Neural progenitor cell (in vitro differentiated cells): ENCODE measurements around the gene C1GALT1. TPM values are rescaled to one million over a fixed set of nuclear protein-coding genes. Genes with fewer than 3 reads are reported as not detected.
"Not testable (repeated sequence)": the region's sequence is repeated elsewhere in the genome, so short reads cannot be mapped to it uniquely, and the experiment has no call there.

Experiments used
- DNase-seq: peaks from one replicate; pipeline ENCODE4 v3.0.0-alpha.2; 2016; ENCODE audit warnings: low spot score
- H2AFZ ChIP-seq: fragments of 200-600 bp; sonication (generic); replicated peaks from 2 replicates; pipeline ENCODE4 v1.6.1; 2016; ENCODE audit warnings: antibody characterized with exemption
- H3F3A ChIP-seq: fragments of 200-600 bp; sonication (generic); 2 replicates; pipeline ENCODE4 v1.6.1; 2016; ENCODE audit warnings: antibody characterized with exemption, low read depth
- H3K27ac ChIP-seq: fragments of 200-600 bp; sonication (generic); 2 replicates; pipeline ENCODE4 v1.5.1; 2016; ENCODE audit warnings: mild to moderate bottlenecking
- H3K27me3 ChIP-seq: fragments of 200-600 bp; sonication (generic); 2 replicates; pipeline ENCODE4 v1.6.1; 2016; ENCODE audit warnings: mild to moderate bottlenecking, moderate library complexity
- H3K36me3 ChIP-seq: fragments of 200-600 bp; sonication (generic); 2 replicates; pipeline ENCODE4 v1.5.1; 2016
- H3K4me1 ChIP-seq: fragments of 200-600 bp; sonication (generic); 2 replicates; pipeline ENCODE4 v1.6.1; 2016; ENCODE audit warnings: mixed run types
- H3K4me2 ChIP-seq: fragments of 200-600 bp; sonication (generic); 2 replicates; pipeline ENCODE4 v1.6.1; 2016
- H3K4me3 ChIP-seq: fragments of 200-600 bp; sonication (generic); 2 replicates; pipeline ENCODE4 v1.5.1; 2016
- H3K79me2 ChIP-seq: fragments of 200-600 bp; sonication (generic); 2 replicates; pipeline ENCODE4 v1.6.1; 2016; ENCODE audit warnings: low read depth
- H3K9ac ChIP-seq: fragments of 200-600 bp; sonication (generic); 2 replicates; pipeline ENCODE4 v1.6.1; 2016
- H3K9me3 ChIP-seq: fragments of 200-600 bp; sonication (generic); 2 replicates; pipeline ENCODE4 v1.5.1; 2016; ENCODE audit warnings: low read depth
- H4K20me1 ChIP-seq: fragments of 200-600 bp; sonication (generic); 2 replicates; pipeline ENCODE4 v1.6.1; 2016; ENCODE audit warnings: low read depth
- H3K27ac Mint-ChIP-seq: 3 replicates; pipeline ENCODE4 v1.8.0; 2021; ENCODE audit warnings: mixed read lengths
- H3K27me3 Mint-ChIP-seq: 2 replicates; pipeline ENCODE4 v1.8.0; 2022; ENCODE audit warnings: low read depth, mild to moderate bottlenecking, inconsistent platforms, moderate library complexity, mixed read lengths; ENCODE audit not compliant: insufficient read depth
- H3K36me3 Mint-ChIP-seq: 3 replicates; pipeline ENCODE4 v1.8.0; 2021; ENCODE audit warnings: mixed read lengths
- H3K4me1 Mint-ChIP-seq: 3 replicates; pipeline ENCODE4 v1.8.0; 2021; ENCODE audit warnings: mixed read lengths
- H3K4me3 Mint-ChIP-seq: 3 replicates; pipeline ENCODE4 v1.8.0; 2021; ENCODE audit warnings: mild to moderate bottlenecking, moderate library complexity, mixed read lengths
- H3K9me3 Mint-ChIP-seq: 3 replicates; pipeline ENCODE4 v1.8.0; 2020; ENCODE audit warnings: mixed read lengths
- CTCF ChIP-seq: fragments of 200-600 bp; sonication (generic); IDR thresholded peaks from 2 replicates; pipeline ENCODE4 v1.5.1; 2017; ENCODE audit warnings: antibody characterized with exemption, mild to moderate bottlenecking
- EZH2 ChIP-seq: fragments of 200-600 bp; sonication (generic); IDR thresholded peaks from 2 replicates; pipeline ENCODE4 v1.6.1; 2017; ENCODE audit warnings: antibody characterized with exemption, mild to moderate bottlenecking, moderate library complexity
- EZH2phosphoT487 ChIP-seq: fragments of 200-600 bp; sonication (generic); IDR thresholded peaks from 2 replicates; pipeline ENCODE4 v1.6.1; 2017; ENCODE audit warnings: antibody characterized with exemption
- total RNA-seq: library from RNA; depleted of rRNA; stranded (reverse); fragments of >200 nt; gene quantifications from 2 replicates; pipeline ENCODE4 v1.2.3, GENCODE V29; 2015; ENCODE audit warnings: low replicate concordance

The C1GALT1 gene
- total RNA-seq, 1 donor from 2014 or later, result 59.2 TPM

- TF ChIP-seq CTCF, result no peak
- TF ChIP-seq EZH2, result no peak
- TF ChIP-seq EZH2phosphoT487, result no peak
Observed at GRCh38 chr7:7151865-7152264, 30.5 kb upstream of the C1GALT1 start.

GRCh38 chr7:7152315-7152714 lies 30.0 kb upstream of the C1GALT1 start:
- Histone ChIP-seq H3K27ac (no peak overlapping the region), H4K20me1 (no peaks in the 10 kb centered on the region), H3K27me3 (no peaks in the 10 kb centered on the region), H2AFZ (no peak overlapping the region), H3K4me1 (peaks cover 5% of the 10 kb centered on the region), H3K4me2 (no peak overlapping the region), H3K4me3 (no peak overlapping the region), H3K79me2 (no peaks in the 10 kb centered on the region), H3F3A (no peaks in the 10 kb centered on the region), H3K9ac (no peak overlapping the region), H3K9me3 (no peaks in the 10 kb centered on the region), H3K36me3 (no peaks in the 10 kb centered on the region)
- TF ChIP-seq EZH2phosphoT487 (no peak), EZH2 (no peak), CTCF (no peak)
- peaks cover 18% of the 10 kb centered on the region for H3K9me3 Mint-ChIP-seq
- no peak for DNase-seq
- H3K27me3 Mint-ChIP-seq, result peaks cover 6% of the 10 kb centered on the region
- no peak overlapping the region for H3K4me3 Mint-ChIP-seq
- no peak overlapping the region for H3K27ac Mint-ChIP-seq
- H3K4me1 Mint-ChIP-seq, result no peaks in the 10 kb centered on the region
- no peaks in the 10 kb centered on the region for H3K36me3 Mint-ChIP-seq

More at GRCh38 chr7:7151865-7152264, 30.5 kb upstream of the C1GALT1 start:
- H3K9me3 ChIP-seq, result no peaks in the 10 kb centered on the region
- DNase-seq, result no peak
- H3K4me3 ChIP-seq, result no peak overlapping the region
- H3K4me1 ChIP-seq, result peaks cover 5% of the 10 kb centered on the region
- H4K20me1 ChIP-seq, result no peaks in the 10 kb centered on the region
- H3F3A ChIP-seq, result no peaks in the 10 kb centered on the region
- no peaks in the 10 kb centered on the region for H3K27me3 ChIP-seq
- H3K27ac ChIP-seq, result no peak overlapping the region
- H2AFZ ChIP-seq, result no peak overlapping the region
- Mint-ChIP-seq H3K27me3 (peaks cover 6% of the 10 kb centered on the region), H3K9me3 (peaks cover 18% of the 10 kb centered on the region), H3K4me3 (no peak overlapping the region), H3K27ac (no peak overlapping the region), H3K36me3 (no peaks in the 10 kb centered on the region), H3K4me1 (no peaks in the 10 kb centered on the region)
- no peaks in the 10 kb centered on the region for H3K79me2 ChIP-seq
- H3K36me3 ChIP-seq, result no peaks in the 10 kb centered on the region
- no peak overlapping the region for H3K9ac ChIP-seq
- no peak overlapping the region for H3K4me2 ChIP-seq

GRCh38 chr7:7154355-7154754 lies 28.0 kb upstream of the C1GALT1 start:
- DNase-seq, H3F3A ChIP-seq, H3K9me3 ChIP-seq, H3K36me3 Mint-ChIP-seq, H3K4me2 ChIP-seq, H3K4me1 ChIP-seq, H3K4me3 Mint-ChIP-seq, H3K27ac ChIP-seq, H3K4me1 Mint-ChIP-seq, H3K27me3 ChIP-seq, H4K20me1 ChIP-seq, H3K27me3 Mint-ChIP-seq, H3K9ac ChIP-seq, H3K27ac Mint-ChIP-seq, H2AFZ ChIP-seq, H3K4me3 ChIP-seq, H3K36me3 ChIP-seq, H3K79me2 ChIP-seq: not testable (repeated sequence)
- H3K9me3 Mint-ChIP-seq, result peaks cover 18% of the 10 kb centered on the region

GRCh38 chr7:7156663-7157062 lies 25.7 kb upstream of the C1GALT1 start:
- H3K4me1 ChIP-seq, result peaks cover 5% of the 10 kb centered on the region
- Mint-ChIP-seq H3K9me3 (peaks cover 18% of the 10 kb centered on the region), H3K27ac (no peak overlapping the region), H3K36me3 (no peaks in the 10 kb centered on the region), H3K4me1 (no peaks in the 10 kb centered on the region), H3K4me3 (no peak overlapping the region), H3K27me3 (peaks cover 6% of the 10 kb centered on the region)
- H3K9me3 ChIP-seq, result no peaks in the 10 kb centered on the region
- H3K79me2 ChIP-seq, result no peaks in the 10 kb centered on the region
- no peak overlapping the region for H3K4me3 ChIP-seq
- no peak overlapping the region for H3K27ac ChIP-seq
- TF ChIP-seq EZH2phosphoT487 (no peak), EZH2 (no peak), CTCF (no peak)
- no peaks in the 10 kb centered on the region for H3K27me3 ChIP-seq
- no peak overlapping the region for H3K4me2 ChIP-seq
- no peak overlapping the region for H3K9ac ChIP-seq
- no peaks in the 10 kb centered on the region for H3K36me3 ChIP-seq
- DNase-seq, result no peak
- no peaks in the 10 kb centered on the region for H3F3A ChIP-seq
- H2AFZ ChIP-seq, result no peak overlapping the region
- no peaks in the 10 kb centered on the region for H4K20me1 ChIP-seq
